HEK293 (cell line): ENCODE measurements around the gene SARNP.

Experiments
- CTCF ChIA-PET: fragments of 350-600 bp; formaldehyde crosslinking; extraction: SDS; loops from one replicate; lab custom pipeline; 2021; ENCODE audit warnings: antibody characterized with exemption; lab: Yijun Ruan, JAX
- POLR2A ChIA-PET: fragments of 300-600 bp; formaldehyde crosslinking; extraction: SDS; loops from one replicate; lab custom pipeline; 2020; ENCODE audit warnings: antibody characterized with exemption, inconsistent platforms; lab: Yijun Ruan, JAX
- H3K27ac ChIP-seq: fragments of 200-500 bp; sonication (Bioruptor generic); 2 replicates; pipeline ENCODE4 v1.5.1; 2014; ENCODE audit warnings: low read depth, low read length, control low read depth, inconsistent platforms; ENCODE audit errors: extremely low read depth
- H3K36me3 ChIP-seq, 2 experiments: fragments of 200-500 bp in 1 of 2; sonication (Bioruptor generic) in 1 of 2; 1 replicate in 1 of 2; 2 replicates in 1 of 2; pipeline ENCODE4 v1.5.1; 2014 to 2017; ENCODE audit warnings: inconsistent platforms in 2 of 2, low read length in 2 of 2; ENCODE audit not compliant: control insufficient read depth in 2 of 2, insufficient read depth in 1 of 2
- H3K4me1 ChIP-seq: fragments of 200-500 bp; sonication (Bioruptor generic); 2 replicates; pipeline ENCODE4 v1.5.1; 2014; ENCODE audit warnings: mild to moderate bottlenecking, low read length, inconsistent platforms; ENCODE audit not compliant: control insufficient read depth, insufficient read depth
- H3K4me3 ChIP-seq: 2 replicates; pipeline ENCODE4 v1.5.1; 2011; ENCODE audit warnings: low read depth, mild to moderate bottlenecking, control low read depth, low read length, moderate library complexity
- H3K9me3 ChIP-seq: fragments of 200-500 bp; sonication (Bioruptor generic); 2 replicates; pipeline ENCODE4 v1.5.1; 2014; ENCODE audit warnings: low read depth, low read length, inconsistent platforms; ENCODE audit not compliant: control insufficient read depth, insufficient read depth
- BCL11B ChIP-seq: fragments of 450-650 bp; formaldehyde crosslinking; IDR thresholded peaks from 2 replicates; pipeline ENCODE4 v1.5.1; 2016; ENCODE audit warnings: low read depth, missing biosample characterization, missing genetic modification characterization
- GLIS1 ChIP-seq: fragments of 450-650 bp; formaldehyde crosslinking; IDR thresholded peaks from 2 replicates; pipeline ENCODE4 v1.5.1; 2016; ENCODE audit warnings: missing biosample characterization, missing genetic modification characterization
- MYNN ChIP-seq: fragments of 450-650 bp; formaldehyde crosslinking; IDR thresholded peaks from 2 replicates; pipeline ENCODE4 v1.5.1; 2016; ENCODE audit warnings: missing biosample characterization, missing genetic modification characterization, borderline replicate concordance
- SCRT2 ChIP-seq: fragments of 450-650 bp; formaldehyde crosslinking; IDR thresholded peaks from 2 replicates; pipeline ENCODE4 v1.5.1; 2016; ENCODE audit warnings: missing biosample characterization, missing genetic modification characterization
- SP7 ChIP-seq: fragments of 450-650 bp; formaldehyde crosslinking; IDR thresholded peaks from 2 replicates; pipeline ENCODE4 v1.5.1; 2016; ENCODE audit warnings: missing biosample characterization, missing genetic modification characterization
- WT1 ChIP-seq: fragments of 450-650 bp; formaldehyde crosslinking; IDR thresholded peaks from 2 replicates; pipeline ENCODE4 v1.5.1; 2016; ENCODE audit warnings: missing biosample characterization, missing genetic modification characterization
- ZFP69B ChIP-seq: fragments of 450-650 bp; formaldehyde crosslinking; IDR thresholded peaks from 2 replicates; pipeline ENCODE4 v1.5.1; 2016; ENCODE audit warnings: missing biosample characterization, missing genetic modification characterization
- ZIC2 ChIP-seq: fragments of 450-650 bp; formaldehyde crosslinking; IDR thresholded peaks from 2 replicates; pipeline ENCODE4 v1.5.1; 2016; ENCODE audit warnings: missing biosample characterization, missing genetic modification characterization
- ZNF155 ChIP-seq: fragments of 450-650 bp; formaldehyde crosslinking; IDR thresholded peaks from 2 replicates; pipeline ENCODE4 v1.5.1; 2016; ENCODE audit warnings: missing biosample characterization, missing genetic modification characterization
- ZNF184 ChIP-seq: fragments of 450-650 bp; IDR thresholded peaks from 2 replicates; pipeline ENCODE4 v1.5.1; 2018; ENCODE audit warnings: missing biosample characterization, mild to moderate bottlenecking, missing genetic modification characterization
- ZNF2 ChIP-seq: fragments of 450-650 bp; formaldehyde crosslinking; IDR thresholded peaks from 2 replicates; pipeline ENCODE4 v1.5.1; 2016; ENCODE audit warnings: missing biosample characterization, missing genetic modification characterization
- ZNF23 ChIP-seq: fragments of 450-650 bp; formaldehyde crosslinking; IDR thresholded peaks from 2 replicates; pipeline ENCODE4 v1.5.1; 2016; ENCODE audit warnings: missing biosample characterization, missing genetic modification characterization, borderline replicate concordance
- ZNF24 ChIP-seq: fragments of 450-650 bp; formaldehyde crosslinking; IDR thresholded peaks from 2 replicates; pipeline ENCODE4 v1.5.1; 2016; ENCODE audit warnings: missing biosample characterization, missing genetic modification characterization
- ZNF324 ChIP-seq: fragments of 450-650 bp; formaldehyde crosslinking; IDR thresholded peaks from 2 replicates; pipeline ENCODE4 v1.5.1; 2016; ENCODE audit warnings: missing biosample characterization, missing genetic modification characterization
- ZNF335 ChIP-seq: fragments of 450-650 bp; formaldehyde crosslinking; conservative IDR thresholded peaks from 2 replicates; pipeline ENCODE4 v1.5.1; 2016; ENCODE audit warnings: missing biosample characterization, missing genetic modification characterization
- ZNF341 ChIP-seq: fragments of 450-650 bp; formaldehyde crosslinking; IDR thresholded peaks from 2 replicates; pipeline ENCODE4; 2016; ENCODE audit warnings: low read depth, missing biosample characterization, missing genetic modification characterization
- ZNF366 ChIP-seq: fragments of 450-650 bp; formaldehyde crosslinking; conservative IDR thresholded peaks from 2 replicates; pipeline ENCODE4 v1.5.1; 2016; ENCODE audit warnings: missing biosample characterization, missing genetic modification characterization
- ZNF394 ChIP-seq: fragments of 450-650 bp; formaldehyde crosslinking; IDR thresholded peaks from 2 replicates; pipeline ENCODE4 v1.5.1; 2016; ENCODE audit warnings: missing biosample characterization, missing genetic modification characterization, mild to moderate bottlenecking, moderate library complexity, borderline replicate concordance
- ZNF571 ChIP-seq: fragments of 450-650 bp; formaldehyde crosslinking; IDR thresholded peaks from 2 replicates; pipeline ENCODE4 v1.5.0; 2017; ENCODE audit warnings: missing biosample characterization, missing genetic modification characterization
- ZNF654 ChIP-seq: fragments of 450-650 bp; formaldehyde crosslinking; IDR thresholded peaks from 2 replicates; pipeline ENCODE4 v1.5.1; 2016; ENCODE audit warnings: low read depth, missing biosample characterization, missing genetic modification characterization
- ZNF747 ChIP-seq: fragments of 450-650 bp; formaldehyde crosslinking; IDR thresholded peaks from 2 replicates; pipeline ENCODE4 v1.5.1; 2016; ENCODE audit warnings: missing biosample characterization, missing genetic modification characterization
- TF ChIP-seq, protein P1 (sequence below): fragments of 450-650 bp; formaldehyde crosslinking; IDR thresholded peaks from 2 replicates; pipeline ENCODE4 v1.5.0; 2017; ENCODE audit warnings: missing biosample characterization, missing genetic modification characterization, borderline replicate concordance
- TF ChIP-seq, protein P2 (sequence below): fragments of 450-650 bp; formaldehyde crosslinking; IDR thresholded peaks from 2 replicates; pipeline ENCODE4 v1.5.1; 2017; ENCODE audit warnings: missing biosample characterization, missing genetic modification characterization
- TF ChIP-seq, protein P3 (sequence below): fragments of 450-650 bp; formaldehyde crosslinking; IDR thresholded peaks from 2 replicates; pipeline ENCODE4; 2016; ENCODE audit warnings: missing biosample characterization, missing genetic modification characterization
- TF ChIP-seq, protein P4 (sequence below): fragments of 450-650 bp; formaldehyde crosslinking; IDR thresholded peaks from 2 replicates; pipeline ENCODE4 v1.5.1; 2016; ENCODE audit warnings: missing biosample characterization, missing genetic modification characterization, borderline replicate concordance
- TF ChIP-seq, protein P5 (sequence below): fragments of 450-650 bp; formaldehyde crosslinking; IDR thresholded peaks from 2 replicates; pipeline ENCODE4 v1.5.1; 2016; ENCODE audit warnings: missing biosample characterization, missing genetic modification characterization

The SARNP gene

DNA sequence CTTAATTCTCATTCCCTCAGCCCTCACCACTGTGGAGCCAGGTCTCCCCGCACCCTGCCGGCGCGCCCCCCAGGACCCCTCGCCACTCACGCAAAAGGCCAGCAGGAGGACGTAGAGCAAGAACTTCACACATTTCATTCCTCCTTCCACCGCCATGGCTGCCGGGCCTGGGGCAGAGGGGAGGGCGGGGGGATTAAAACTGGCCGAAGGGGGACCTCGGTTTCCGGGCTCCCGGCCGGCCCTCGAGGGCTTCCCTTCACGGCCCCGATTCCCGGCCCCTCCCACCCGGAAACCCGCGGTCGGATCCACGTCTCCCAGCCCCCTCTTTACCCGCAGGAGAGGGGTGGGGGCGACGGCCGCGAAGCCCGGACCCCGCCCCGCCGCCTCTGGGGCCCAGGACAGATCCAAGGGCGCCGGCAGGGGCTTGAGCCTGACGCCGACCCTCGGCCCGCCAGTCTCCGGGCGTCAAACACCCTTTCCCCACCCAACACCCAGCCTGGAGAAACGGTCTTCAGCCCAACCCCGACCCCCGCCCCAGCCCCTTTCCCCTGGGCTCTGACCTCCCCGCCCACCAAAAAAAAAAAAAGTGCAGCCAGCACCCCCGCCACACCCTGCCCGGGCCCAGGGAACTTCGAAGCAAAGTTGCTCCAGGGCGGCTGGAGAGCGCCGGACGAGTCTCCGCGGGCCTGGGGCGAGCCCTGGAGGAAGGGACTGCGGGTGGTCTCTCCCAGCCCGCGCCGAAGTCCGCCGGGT lies 89.2 kb downstream of the SARNP start (continued):
- TF ChIP-seq ZNF2 (tag by site-specific recombination) (no peak), ZIC2 (tag by site-specific recombination) (peak; percentile 79), ZNF184 (tag by site-specific recombination) (no peak), ZNF394 (tag by site-specific recombination) (0 out of 2 replicates have a peak, but pooled peaks have one; percentile 9), ZNF23 (no peak)
- TF ChIP-seq, protein P1, sequence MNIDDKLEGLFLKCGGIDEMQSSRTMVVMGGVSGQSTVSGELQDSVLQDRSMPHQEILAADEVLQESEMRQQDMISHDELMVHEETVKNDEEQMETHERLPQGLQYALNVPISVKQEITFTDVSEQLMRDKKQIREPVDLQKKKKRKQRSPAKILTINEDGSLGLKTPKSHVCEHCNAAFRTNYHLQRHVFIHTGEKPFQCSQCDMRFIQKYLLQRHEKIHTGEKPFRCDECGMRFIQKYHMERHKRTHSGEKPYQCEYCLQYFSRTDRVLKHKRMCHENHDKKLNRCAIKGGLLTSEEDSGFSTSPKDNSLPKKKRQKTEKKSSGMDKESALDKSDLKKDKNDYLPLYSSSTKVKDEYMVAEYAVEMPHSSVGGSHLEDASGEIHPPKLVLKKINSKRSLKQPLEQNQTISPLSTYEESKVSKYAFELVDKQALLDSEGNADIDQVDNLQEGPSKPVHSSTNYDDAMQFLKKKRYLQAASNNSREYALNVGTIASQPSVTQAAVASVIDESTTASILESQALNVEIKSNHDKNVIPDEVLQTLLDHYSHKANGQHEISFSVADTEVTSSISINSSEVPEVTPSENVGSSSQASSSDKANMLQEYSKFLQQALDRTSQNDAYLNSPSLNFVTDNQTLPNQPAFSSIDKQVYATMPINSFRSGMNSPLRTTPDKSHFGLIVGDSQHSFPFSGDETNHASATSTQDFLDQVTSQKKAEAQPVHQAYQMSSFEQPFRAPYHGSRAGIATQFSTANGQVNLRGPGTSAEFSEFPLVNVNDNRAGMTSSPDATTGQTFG (tag by site-specific recombination): no peak

DNA sequence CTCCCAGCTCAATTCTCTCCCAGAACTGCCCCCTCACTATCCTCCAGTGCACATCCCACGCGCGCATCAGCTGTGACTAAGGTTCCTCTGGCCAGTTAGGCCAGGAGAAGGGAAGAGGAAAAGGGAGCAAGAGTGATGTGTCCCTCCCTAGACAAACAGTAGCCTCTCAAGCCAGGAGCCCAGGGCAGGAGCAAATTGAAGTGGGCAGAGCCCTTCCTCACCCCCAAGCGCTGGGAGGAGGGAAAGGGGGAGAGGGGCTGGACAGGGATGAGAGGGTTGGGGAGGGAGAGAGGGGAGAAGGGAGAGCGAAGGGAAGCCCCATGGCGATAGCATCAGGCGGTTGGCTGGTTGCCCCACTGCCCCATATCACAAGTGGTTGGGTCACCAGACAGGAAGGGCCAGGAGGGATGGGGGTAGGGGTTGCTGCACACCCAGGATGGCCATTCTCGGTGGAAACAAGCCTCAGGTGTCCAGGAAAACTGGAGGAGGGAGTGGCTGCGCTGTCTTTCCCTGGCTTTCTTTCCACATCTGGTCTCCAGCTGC lies 89.8 kb downstream of the SARNP start:
- POLR2A ChIA-PET: interaction anchor here (0.6 to 2.1 kb wide), 3 partner anchors 8 to 20 kb away, joined by 3 to 7 read pairs (median 4); partner anchors contain the start of genes ITGA7 and RDH5
- peaks cover 12 to 50% of the 10 kb centered on the region in 2 experiments for H3K36me3 ChIP-seq
- no peaks in the 10 kb centered on the region for H3K9me3 ChIP-seq
- H3K27ac ChIP-seq: peak overlapping the region; percentile 91; the same call in 1 of the 2 replicates
- H3K4me1 ChIP-seq: no peaks in the 10 kb centered on the region; the same call in 1 of the 2 replicates
- CTCF ChIA-PET: interaction anchor here (0.7 to 1.7 kb wide), 2 partner anchors 9 to 614 kb away, joined by 5 to 9 read pairs; no protein-coding TSS in a partner anchor
- peak overlapping the region; percentile 77 for H3K4me3 ChIP-seq
- no peak for TF ChIP-seq ZNF571 (tag by site-specific recombination)
- no peak for TF ChIP-seq ZNF155 (tag by site-specific recombination)
- peak; percentile 59 for TF ChIP-seq WT1 (tag by site-specific recombination)
- TF ChIP-seq, protein P2, sequence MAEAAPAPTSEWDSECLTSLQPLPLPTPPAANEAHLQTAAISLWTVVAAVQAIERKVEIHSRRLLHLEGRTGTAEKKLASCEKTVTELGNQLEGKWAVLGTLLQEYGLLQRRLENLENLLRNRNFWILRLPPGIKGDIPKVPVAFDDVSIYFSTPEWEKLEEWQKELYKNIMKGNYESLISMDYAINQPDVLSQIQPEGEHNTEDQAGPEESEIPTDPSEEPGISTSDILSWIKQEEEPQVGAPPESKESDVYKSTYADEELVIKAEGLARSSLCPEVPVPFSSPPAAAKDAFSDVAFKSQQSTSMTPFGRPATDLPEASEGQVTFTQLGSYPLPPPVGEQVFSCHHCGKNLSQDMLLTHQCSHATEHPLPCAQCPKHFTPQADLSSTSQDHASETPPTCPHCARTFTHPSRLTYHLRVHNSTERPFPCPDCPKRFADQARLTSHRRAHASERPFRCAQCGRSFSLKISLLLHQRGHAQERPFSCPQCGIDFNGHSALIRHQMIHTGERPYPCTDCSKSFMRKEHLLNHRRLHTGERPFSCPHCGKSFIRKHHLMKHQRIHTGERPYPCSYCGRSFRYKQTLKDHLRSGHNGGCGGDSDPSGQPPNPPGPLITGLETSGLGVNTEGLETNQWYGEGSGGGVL (tag by site-specific recombination): peak; percentile 98
- no peak for TF ChIP-seq ZNF324
- TF ChIP-seq GLIS1 (tag by site-specific recombination): no peak
- TF ChIP-seq, protein P3, sequence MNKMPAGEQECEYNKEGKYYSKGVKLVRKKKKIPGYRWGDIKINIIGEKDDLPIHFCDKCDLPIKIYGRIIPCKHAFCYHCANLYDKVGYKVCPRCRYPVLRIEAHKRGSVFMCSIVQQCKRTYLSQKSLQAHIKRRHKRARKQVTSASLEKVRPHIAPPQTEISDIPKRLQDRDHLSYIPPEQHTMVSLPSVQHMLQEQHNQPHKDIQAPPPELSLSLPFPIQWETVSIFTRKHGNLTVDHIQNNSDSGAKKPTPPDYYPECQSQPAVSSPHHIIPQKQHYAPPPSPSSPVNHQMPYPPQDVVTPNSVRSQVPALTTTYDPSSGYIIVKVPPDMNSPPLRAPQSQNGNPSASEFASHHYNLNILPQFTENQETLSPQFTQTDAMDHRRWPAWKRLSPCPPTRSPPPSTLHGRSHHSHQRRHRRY (tag by site-specific recombination): no peak
- TF ChIP-seq ZNF654 (tag by site-specific recombination): no peak
- TF ChIP-seq, protein P4, sequence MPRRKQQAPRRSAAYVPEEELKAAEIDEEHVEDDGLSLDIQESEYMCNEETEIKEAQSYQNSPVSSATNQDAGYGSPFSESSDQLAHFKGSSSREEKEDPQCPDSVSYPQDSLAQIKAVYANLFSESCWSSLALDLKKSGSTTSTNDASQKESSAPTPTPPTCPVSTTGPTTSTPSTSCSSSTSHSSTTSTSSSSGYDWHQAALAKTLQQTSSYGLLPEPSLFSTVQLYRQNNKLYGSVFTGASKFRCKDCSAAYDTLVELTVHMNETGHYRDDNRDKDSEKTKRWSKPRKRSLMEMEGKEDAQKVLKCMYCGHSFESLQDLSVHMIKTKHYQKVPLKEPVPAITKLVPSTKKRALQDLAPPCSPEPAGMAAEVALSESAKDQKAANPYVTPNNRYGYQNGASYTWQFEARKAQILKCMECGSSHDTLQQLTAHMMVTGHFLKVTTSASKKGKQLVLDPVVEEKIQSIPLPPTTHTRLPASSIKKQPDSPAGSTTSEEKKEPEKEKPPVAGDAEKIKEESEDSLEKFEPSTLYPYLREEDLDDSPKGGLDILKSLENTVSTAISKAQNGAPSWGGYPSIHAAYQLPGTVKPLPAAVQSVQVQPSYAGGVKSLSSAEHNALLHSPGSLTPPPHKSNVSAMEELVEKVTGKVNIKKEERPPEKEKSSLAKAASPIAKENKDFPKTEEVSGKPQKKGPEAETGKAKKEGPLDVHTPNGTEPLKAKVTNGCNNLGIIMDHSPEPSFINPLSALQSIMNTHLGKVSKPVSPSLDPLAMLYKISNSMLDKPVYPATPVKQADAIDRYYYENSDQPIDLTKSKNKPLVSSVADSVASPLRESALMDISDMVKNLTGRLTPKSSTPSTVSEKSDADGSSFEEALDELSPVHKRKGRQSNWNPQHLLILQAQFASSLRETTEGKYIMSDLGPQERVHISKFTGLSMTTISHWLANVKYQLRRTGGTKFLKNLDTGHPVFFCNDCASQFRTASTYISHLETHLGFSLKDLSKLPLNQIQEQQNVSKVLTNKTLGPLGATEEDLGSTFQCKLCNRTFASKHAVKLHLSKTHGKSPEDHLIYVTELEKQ: no peak
- TF ChIP-seq SP7 (tag by site-specific recombination): 0 out of 2 replicates have a peak, but pooled peaks have one; percentile 30
- no peak for TF ChIP-seq MYNN (tag by site-specific recombination)
- TF ChIP-seq ZNF747: no peak
- TF ChIP-seq, protein P5, sequence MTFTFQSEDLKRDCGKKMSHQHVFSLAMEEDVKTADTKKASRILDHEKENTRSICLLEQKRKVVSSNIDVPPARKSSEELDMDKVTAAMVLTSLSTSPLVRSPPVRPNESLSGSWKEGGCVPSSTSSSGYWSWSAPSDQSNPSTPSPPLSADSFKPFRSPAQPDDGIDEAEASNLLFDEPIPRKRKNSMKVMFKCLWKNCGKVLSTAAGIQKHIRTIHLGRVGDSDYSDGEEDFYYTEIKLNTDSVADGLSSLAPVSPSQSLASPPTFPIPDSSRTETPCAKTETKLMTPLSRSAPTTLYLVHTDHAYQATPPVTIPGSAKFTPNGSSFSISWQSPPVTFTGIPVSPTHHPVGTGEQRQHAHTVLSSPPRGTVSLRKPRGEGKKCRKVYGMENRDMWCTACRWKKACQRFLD (tag by site-specific recombination): no peak
- TF ChIP-seq SCRT2 (tag by site-specific recombination): peak; percentile 73
- TF ChIP-seq BCL11B (tag by site-specific recombination): no peak
- TF ChIP-seq ZNF24 (tag by site-specific recombination): no peak
- TF ChIP-seq ZNF335 (tag by site-specific recombination): peak; percentile 55; the same call in 1 of the 2 replicates
- no peak for TF ChIP-seq ZFP69B (tag by site-specific recombination)
- peak; percentile 72 for TF ChIP-seq ZNF341
- TF ChIP-seq ZNF366 (tag by site-specific recombination): peak; percentile 19; the same call in 1 of the 2 replicates
